GM12878 (cell line): ENCODE data around the gene OSBPL3.

Source experiments
- EP300 ChIP-seq, 2 experiments: fragments of 150-350 bp in 1 of 2; IDR thresholded peaks; 2 replicates each; pipeline ENCODE4 v1.6.1; 2011 to 2012; ENCODE audit warnings: low read depth in 2 of 2, low read length in 2 of 2, borderline replicate concordance in 1 of 2, improper control_type of control experiment in 1 of 2, inconsistent platforms in 1 of 2; ENCODE audit not compliant: control insufficient read depth in 1 of 2
- EZH2 ChIP-seq: IDR thresholded peaks from 2 replicates; pipeline ENCODE4 v1.6.1; 2012; ENCODE audit warnings: low read depth, mild to moderate bottlenecking, control low read depth, inconsistent platforms, low read length, borderline replicate concordance; ENCODE audit not compliant: control insufficient read depth
- FOXM1 ChIP-seq: IDR thresholded peaks from 2 replicates; pipeline ENCODE4 v1.6.1; 2012; ENCODE audit warnings: low read depth, mild to moderate bottlenecking, inconsistent platforms, low read length, moderate library complexity
- JUNB ChIP-seq: IDR thresholded peaks from 2 replicates; pipeline ENCODE4 v1.6.1; 2016; ENCODE audit warnings: antibody characterized with exemption, mild to moderate bottlenecking
- POLR2A ChIP-seq: IDR thresholded peaks from 2 replicates; pipeline ENCODE4 v1.6.1; 2011; ENCODE audit warnings: low read depth, mild to moderate bottlenecking, low read length
- RAD21 ChIP-seq: IDR thresholded peaks from 2 replicates; pipeline ENCODE4 v1.6.1; 2011; ENCODE audit warnings: mild to moderate bottlenecking, low read depth, low read length, moderate library complexity; ENCODE audit not compliant: insufficient read depth
- RELA ChIP-seq: fragments of 450-650 bp; IDR thresholded peaks from 2 replicates; pipeline ENCODE4 v1.8.0; 2014; ENCODE audit warnings: borderline replicate concordance; ENCODE audit not compliant: partially characterized antibody
- TAF1 ChIP-seq: IDR thresholded peaks from 2 replicates; pipeline ENCODE4 v1.6.1; 2011; ENCODE audit warnings: mild to moderate bottlenecking, low read depth, low read length, borderline replicate concordance
- YY1 ChIP-seq: IDR thresholded peaks from 2 replicates; pipeline ENCODE4 v1.6.1; 2011; ENCODE audit warnings: low read depth, mild to moderate bottlenecking, low read length
- ZNF217 ChIP-seq: fragments of 450-650 bp; IDR thresholded peaks from 2 replicates; pipeline ENCODE4 v1.6.1; 2017; ENCODE audit warnings: antibody characterized with exemption, mild to moderate bottlenecking
- TF ChIP-seq, protein P1 (sequence below), 3 experiments: IDR thresholded peaks in 2 of 3; conservative IDR thresholded peaks in 1 of 3; 2 replicates each; pipeline ENCODE4 v1.5.1; 2011; ENCODE audit warnings: low read depth in 3 of 3, low read length in 3 of 3, mild to moderate bottlenecking in 3 of 3, control low read depth in 2 of 3, moderate library complexity in 2 of 3, inconsistent platforms in 1 of 3, mixed read lengths in 1 of 3; ENCODE audit not compliant: control insufficient read depth in 2 of 3, insufficient read depth in 1 of 3; ENCODE audit errors: extremely low read depth in 1 of 3
- TF ChIP-seq, protein P2 (sequence below): IDR thresholded peaks from 2 replicates; pipeline ENCODE4 v1.6.1; 2011; ENCODE audit warnings: low read depth, low read length, improper control_type of control experiment, borderline replicate concordance
- TF ChIP-seq, protein P3 (sequence below): fragments of 450-650 bp; formaldehyde crosslinking; IDR thresholded peaks from 2 replicates; pipeline ENCODE4 v1.4.0; 2022; ENCODE audit warnings: mild to moderate bottlenecking, moderate library complexity
- TF ChIP-seq, protein P4 (sequence below): fragments of 150-350 bp; IDR thresholded peaks from 2 replicates; pipeline ENCODE4 v1.6.1; 2014; ENCODE audit warnings: mild to moderate bottlenecking, low read depth, low read length

DNA sequence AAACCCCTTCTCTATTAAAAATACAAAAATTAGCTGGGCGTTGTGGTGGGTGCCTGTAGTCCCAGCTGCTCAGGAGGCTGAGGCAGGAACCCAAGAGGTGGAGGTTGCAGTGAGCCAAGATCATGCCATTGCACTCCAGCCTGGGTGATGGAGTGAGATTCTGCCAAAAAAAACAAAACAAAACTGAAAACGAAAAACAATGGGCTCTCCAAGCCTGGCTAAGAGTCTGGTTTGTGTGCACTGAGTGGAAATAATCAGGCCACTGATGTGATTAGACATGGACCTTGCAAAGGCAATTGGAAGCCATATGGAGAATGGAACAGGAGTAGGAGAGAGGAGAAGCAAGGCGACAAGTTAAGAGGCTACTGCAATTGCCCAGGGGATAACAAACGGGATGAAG, 162.6 kb downstream of the OSBPL3 start:
- TF ChIP-seq, protein P1, sequence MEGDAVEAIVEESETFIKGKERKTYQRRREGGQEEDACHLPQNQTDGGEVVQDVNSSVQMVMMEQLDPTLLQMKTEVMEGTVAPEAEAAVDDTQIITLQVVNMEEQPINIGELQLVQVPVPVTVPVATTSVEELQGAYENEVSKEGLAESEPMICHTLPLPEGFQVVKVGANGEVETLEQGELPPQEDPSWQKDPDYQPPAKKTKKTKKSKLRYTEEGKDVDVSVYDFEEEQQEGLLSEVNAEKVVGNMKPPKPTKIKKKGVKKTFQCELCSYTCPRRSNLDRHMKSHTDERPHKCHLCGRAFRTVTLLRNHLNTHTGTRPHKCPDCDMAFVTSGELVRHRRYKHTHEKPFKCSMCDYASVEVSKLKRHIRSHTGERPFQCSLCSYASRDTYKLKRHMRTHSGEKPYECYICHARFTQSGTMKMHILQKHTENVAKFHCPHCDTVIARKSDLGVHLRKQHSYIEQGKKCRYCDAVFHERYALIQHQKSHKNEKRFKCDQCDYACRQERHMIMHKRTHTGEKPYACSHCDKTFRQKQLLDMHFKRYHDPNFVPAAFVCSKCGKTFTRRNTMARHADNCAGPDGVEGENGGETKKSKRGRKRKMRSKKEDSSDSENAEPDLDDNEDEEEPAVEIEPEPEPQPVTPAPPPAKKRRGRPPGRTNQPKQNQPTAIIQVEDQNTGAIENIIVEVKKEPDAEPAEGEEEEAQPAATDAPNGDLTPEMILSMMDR (IDR thresholded peaks at IDR 0.05 in 2 of 3, conservative IDR thresholded peaks at IDR 0.05 in 1 of 3; ENCODE audit: control insufficient read depth in 2 of 3, extremely low read depth in 1 of 3, insufficient read depth in 1 of 3, low read depth in 3 of 3, low read length in 3 of 3), result no peak
- no peak for TF ChIP-seq RELA
- TF ChIP-seq, protein P2, sequence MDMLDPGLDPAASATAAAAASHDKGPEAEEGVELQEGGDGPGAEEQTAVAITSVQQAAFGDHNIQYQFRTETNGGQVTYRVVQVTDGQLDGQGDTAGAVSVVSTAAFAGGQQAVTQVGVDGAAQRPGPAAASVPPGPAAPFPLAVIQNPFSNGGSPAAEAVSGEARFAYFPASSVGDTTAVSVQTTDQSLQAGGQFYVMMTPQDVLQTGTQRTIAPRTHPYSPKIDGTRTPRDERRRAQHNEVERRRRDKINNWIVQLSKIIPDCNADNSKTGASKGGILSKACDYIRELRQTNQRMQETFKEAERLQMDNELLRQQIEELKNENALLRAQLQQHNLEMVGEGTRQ, result no peak
- no peak for TF ChIP-seq POLR2A
- TF ChIP-seq EP300 (IDR thresholded peaks at IDR 0.05; ENCODE audit: borderline replicate concordance in 1 of 2, control insufficient read depth in 1 of 2, low read depth in 2 of 2, low read length in 2 of 2), result no peak
- TF ChIP-seq EZH2, result no peak
- TF ChIP-seq YY1, result no peak
- no peak for TF ChIP-seq JUNB
- TF ChIP-seq, protein P3, sequence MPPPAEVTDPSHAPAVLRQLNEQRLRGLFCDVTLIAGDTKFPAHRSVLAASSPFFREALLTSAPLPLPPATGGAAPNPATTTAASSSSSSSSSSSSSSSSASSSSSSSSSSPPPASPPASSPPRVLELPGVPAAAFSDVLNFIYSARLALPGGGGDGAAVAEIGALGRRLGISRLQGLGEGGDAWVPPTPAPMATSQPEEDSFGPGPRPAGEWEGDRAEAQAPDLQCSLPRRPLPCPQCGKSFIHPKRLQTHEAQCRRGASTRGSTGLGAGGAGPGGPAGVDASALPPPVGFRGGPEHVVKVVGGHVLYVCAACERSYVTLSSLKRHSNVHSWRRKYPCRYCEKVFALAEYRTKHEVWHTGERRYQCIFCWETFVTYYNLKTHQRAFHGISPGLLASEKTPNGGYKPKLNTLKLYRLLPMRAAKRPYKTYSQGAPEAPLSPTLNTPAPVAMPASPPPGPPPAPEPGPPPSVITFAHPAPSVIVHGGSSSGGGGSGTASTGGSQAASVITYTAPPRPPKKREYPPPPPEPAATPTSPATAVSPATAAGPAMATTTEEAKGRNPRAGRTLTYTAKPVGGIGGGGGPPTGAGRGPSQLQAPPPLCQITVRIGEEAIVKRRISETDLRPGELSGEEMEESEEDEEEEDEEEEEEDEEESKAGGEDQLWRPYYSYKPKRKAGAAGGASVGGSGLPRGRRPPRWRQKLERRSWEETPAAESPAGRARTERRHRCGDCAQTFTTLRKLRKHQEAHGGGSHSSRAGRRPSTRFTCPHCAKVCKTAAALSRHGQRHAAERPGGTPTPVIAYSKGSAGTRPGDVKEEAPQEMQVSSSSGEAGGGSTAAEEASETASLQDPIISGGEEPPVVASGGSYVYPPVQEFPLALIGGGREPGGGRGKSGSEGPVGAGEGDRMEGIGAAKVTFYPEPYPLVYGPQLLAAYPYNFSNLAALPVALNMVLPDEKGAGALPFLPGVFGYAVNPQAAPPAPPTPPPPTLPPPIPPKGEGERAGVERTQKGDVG, result no peak
- TF ChIP-seq, protein P4, sequence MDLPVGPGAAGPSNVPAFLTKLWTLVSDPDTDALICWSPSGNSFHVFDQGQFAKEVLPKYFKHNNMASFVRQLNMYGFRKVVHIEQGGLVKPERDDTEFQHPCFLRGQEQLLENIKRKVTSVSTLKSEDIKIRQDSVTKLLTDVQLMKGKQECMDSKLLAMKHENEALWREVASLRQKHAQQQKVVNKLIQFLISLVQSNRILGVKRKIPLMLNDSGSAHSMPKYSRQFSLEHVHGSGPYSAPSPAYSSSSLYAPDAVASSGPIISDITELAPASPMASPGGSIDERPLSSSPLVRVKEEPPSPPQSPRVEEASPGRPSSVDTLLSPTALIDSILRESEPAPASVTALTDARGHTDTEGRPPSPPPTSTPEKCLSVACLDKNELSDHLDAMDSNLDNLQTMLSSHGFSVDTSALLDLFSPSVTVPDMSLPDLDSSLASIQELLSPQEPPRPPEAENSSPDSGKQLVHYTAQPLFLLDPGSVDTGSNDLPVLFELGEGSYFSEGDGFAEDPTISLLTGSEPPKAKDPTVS, result no peak
- TF ChIP-seq TAF1, result no peak
- TF ChIP-seq RAD21, result no peak
- TF ChIP-seq ZNF217, result no peak
- TF ChIP-seq FOXM1, result no peak
